Fibroblast of lung (primary cell): Measurements from ENCODE around the gene NBEA. TPM values are rescaled to one million over a fixed set of nuclear protein-coding genes. Genes with fewer than 3 reads are reported as not detected.
A peak's percentile ranks its signal among the peaks of the same experiment; 100 is the strongest.

Source experiments
- DNase-seq, 2 donors: peaks; one replicate each; pipeline versions ENCODE4 v3.0.0 to v3.0.0-alpha.2; 2010; ENCODE audit warnings: low read depth in 2 of 2
- H2AFZ ChIP-seq: 2 replicates; pipeline ENCODE4 v1.5.1; 2012; ENCODE audit warnings: low read length, control low read depth, inconsistent platforms
- H3K27ac ChIP-seq: 2 replicates; pipeline ENCODE4 v1.5.1; 2011; ENCODE audit warnings: low read length, control low read depth; ENCODE audit not compliant: insufficient read depth
- H3K27me3 ChIP-seq: 2 replicates; pipeline ENCODE4 v1.5.1; 2011; ENCODE audit warnings: mild to moderate bottlenecking, low read length; ENCODE audit not compliant: control insufficient read depth, insufficient read depth
- H3K36me3 ChIP-seq: 2 replicates; pipeline ENCODE4 v1.5.1; 2011; ENCODE audit warnings: low read length; ENCODE audit not compliant: control insufficient read depth, insufficient read depth
- H3K4me1 ChIP-seq: 2 replicates; pipeline ENCODE4 v1.5.1; 2011; ENCODE audit warnings: low read length; ENCODE audit not compliant: control insufficient read depth, insufficient read depth; ENCODE audit errors: extremely low read depth
- H3K4me2 ChIP-seq: 2 replicates; pipeline ENCODE4 v1.5.1; 2011; ENCODE audit warnings: low read length, control low read depth; ENCODE audit not compliant: insufficient read depth; ENCODE audit errors: extremely low read depth
- H3K4me3 ChIP-seq, 4 experiments: fragments of 200-600 bp in 1 of 4; sonication (generic) in 1 of 4; replicated peaks in 1 of 4; 2 replicates each; pipeline ENCODE4 v1.5.1; 2011 to 2016; ENCODE audit warnings: low read length in 4 of 4, low read depth in 3 of 4, mild to moderate bottlenecking in 3 of 4, control low read depth in 2 of 4, inconsistent platforms in 1 of 4, mixed read lengths in 1 of 4; ENCODE audit not compliant: insufficient read depth in 1 of 4; ENCODE audit errors: control extremely low read depth in 1 of 4
- H3K79me2 ChIP-seq: 2 replicates; pipeline ENCODE4 v1.5.1; 2012; ENCODE audit warnings: mild to moderate bottlenecking, low read length, inconsistent platforms; ENCODE audit not compliant: control insufficient read depth, insufficient read depth
- H3K9ac ChIP-seq: 2 replicates; pipeline ENCODE4 v1.5.1; 2011; ENCODE audit warnings: mild to moderate bottlenecking, low read length, control low read depth; ENCODE audit not compliant: insufficient read depth
- H3K9me3 ChIP-seq: 2 replicates; pipeline ENCODE4 v1.5.1; 2012; ENCODE audit warnings: low read depth, low read length; ENCODE audit not compliant: control insufficient read depth, insufficient read depth
- H4K20me1 ChIP-seq: 2 replicates; pipeline ENCODE4 v1.5.1; 2011; ENCODE audit warnings: low read length; ENCODE audit not compliant: control insufficient read depth, insufficient read depth; ENCODE audit errors: extremely low read depth
- EZH2 ChIP-seq: IDR thresholded peaks from 2 replicates; pipeline ENCODE4 v1.5.1; 2012; ENCODE audit warnings: low read length, control low read depth, mild to moderate bottlenecking; ENCODE audit errors: missing control alignments
- polyA plus RNA-seq, 2 donors: library from polyadenylated mRNA; depleted of rRNA in 1 of 2; stranded (reverse) in 1 of 2; unstranded in 1 of 2; fragments of >200 nt; gene quantifications; 2 replicates each; pipeline ENCODE4 v1.2.1, GENCODE V29; 2011 to 2012; ENCODE audit warnings: missing spikeins in 1 of 2
- total RNA-seq: library from RNA; depleted of rRNA; stranded (reverse); fragments of >200 nt; gene quantifications from 2 replicates; pipeline ENCODE4 v1.2.1, GENCODE V29; 2014
- TF ChIP-seq, protein P1 (sequence below), 2 donors: IDR thresholded peaks in 1 of 2; conservative IDR thresholded peaks in 1 of 2; 1 replicate in 1 of 2; 2 replicates in 1 of 2; pipeline ENCODE4 v1.5.1; 2011 to 2012; ENCODE audit warnings: low read length in 2 of 2, control low read depth in 1 of 2, inconsistent platforms in 1 of 2, low read depth in 1 of 2, mild to moderate bottlenecking in 1 of 2

Gene NBEA
- total and polyA plus RNA-seq, 2 donors (not counting 1 experiment from before 2014, with no cell fraction given), result 3.6 to 7.8 TPM

DNA sequence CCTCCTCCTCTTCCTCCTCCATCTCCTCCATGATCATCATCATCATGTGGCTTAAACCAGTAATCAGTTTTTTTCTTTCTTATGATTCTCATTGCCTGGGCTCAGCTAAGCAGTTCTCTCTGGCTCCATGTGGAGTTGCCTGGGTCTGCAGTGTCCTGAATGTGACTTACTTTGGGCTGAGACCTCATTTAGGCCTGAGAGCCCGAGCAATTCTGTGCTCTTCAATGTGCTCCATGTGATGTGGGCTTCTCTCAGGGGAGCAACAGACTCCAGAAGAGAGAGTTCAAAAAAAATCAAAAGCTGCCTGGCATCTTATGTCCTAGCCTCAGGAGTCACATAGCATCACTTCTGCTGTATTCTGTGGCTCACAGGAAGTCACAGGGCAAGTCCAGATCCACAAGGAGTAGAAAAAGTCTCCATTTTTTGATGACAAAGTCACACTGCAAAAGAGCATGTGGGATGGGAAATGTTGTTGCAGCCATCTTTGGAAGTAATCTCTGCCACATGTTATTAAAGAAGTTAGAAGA, 405.7 kb downstream of the NBEA start:
- Histone ChIP-seq H3K27ac (no peak overlapping the region), H3K27me3 (no peaks in the 10 kb centered on the region), H2AFZ (no peak overlapping the region), H3K4me3 (no peak overlapping the region), H3K9ac (no peak overlapping the region), H4K20me1 (no peaks in the 10 kb centered on the region), H3K79me2 (no peaks in the 10 kb centered on the region), H3K36me3 (no peaks in the 10 kb centered on the region), H3K9me3 (no peaks in the 10 kb centered on the region), H3K4me1 (no peaks in the 10 kb centered on the region), H3K4me2 (no peak overlapping the region)
- TF ChIP-seq, protein P1, sequence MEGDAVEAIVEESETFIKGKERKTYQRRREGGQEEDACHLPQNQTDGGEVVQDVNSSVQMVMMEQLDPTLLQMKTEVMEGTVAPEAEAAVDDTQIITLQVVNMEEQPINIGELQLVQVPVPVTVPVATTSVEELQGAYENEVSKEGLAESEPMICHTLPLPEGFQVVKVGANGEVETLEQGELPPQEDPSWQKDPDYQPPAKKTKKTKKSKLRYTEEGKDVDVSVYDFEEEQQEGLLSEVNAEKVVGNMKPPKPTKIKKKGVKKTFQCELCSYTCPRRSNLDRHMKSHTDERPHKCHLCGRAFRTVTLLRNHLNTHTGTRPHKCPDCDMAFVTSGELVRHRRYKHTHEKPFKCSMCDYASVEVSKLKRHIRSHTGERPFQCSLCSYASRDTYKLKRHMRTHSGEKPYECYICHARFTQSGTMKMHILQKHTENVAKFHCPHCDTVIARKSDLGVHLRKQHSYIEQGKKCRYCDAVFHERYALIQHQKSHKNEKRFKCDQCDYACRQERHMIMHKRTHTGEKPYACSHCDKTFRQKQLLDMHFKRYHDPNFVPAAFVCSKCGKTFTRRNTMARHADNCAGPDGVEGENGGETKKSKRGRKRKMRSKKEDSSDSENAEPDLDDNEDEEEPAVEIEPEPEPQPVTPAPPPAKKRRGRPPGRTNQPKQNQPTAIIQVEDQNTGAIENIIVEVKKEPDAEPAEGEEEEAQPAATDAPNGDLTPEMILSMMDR (conservative IDR thresholded peaks at IDR 0.05 in 1 of 2, IDR thresholded peaks at IDR 0.05 in 1 of 2; ENCODE audit: low read depth in 1 of 2, low read length in 2 of 2), result no peak
- no peak for TF ChIP-seq EZH2
- no peak for DNase-seq

DNA sequence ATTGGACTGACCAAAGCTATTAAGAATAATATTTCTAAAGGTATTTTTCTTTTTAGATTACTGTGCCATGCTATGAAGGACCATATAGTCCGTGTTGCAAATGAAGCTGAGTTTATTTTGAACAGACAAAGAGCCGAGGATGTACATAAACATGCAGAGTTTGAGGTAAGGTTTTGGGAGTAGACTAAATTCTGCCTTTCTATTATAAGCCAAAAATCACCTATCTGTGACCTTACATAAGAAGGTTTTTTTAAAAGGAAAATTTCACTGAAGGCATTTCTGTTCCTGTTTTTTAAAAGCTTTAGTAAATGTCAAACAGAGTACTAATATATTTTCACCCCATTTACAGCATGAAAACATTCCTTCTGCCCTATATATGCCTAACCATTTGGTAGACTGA, 407.0 kb downstream of the NBEA start:
- Histone ChIP-seq H3K9me3 (no peaks in the 10 kb centered on the region), H3K36me3 (no peaks in the 10 kb centered on the region), H3K4me3 (no peak overlapping the region), H2AFZ (no peak overlapping the region), H3K4me1 (no peaks in the 10 kb centered on the region), H3K79me2 (no peaks in the 10 kb centered on the region), H3K9ac (no peak overlapping the region), H4K20me1 (no peaks in the 10 kb centered on the region), H3K4me2 (no peak overlapping the region), H3K27ac (no peak overlapping the region), H3K27me3 (no peaks in the 10 kb centered on the region)
- no peak for TF ChIP-seq EZH2
- TF ChIP-seq, protein P1 (conservative IDR thresholded peaks at IDR 0.05 in 1 of 2, IDR thresholded peaks at IDR 0.05 in 1 of 2; ENCODE audit: low read depth in 1 of 2, low read length in 2 of 2), result no peak
- no peak for DNase-seq

DNA sequence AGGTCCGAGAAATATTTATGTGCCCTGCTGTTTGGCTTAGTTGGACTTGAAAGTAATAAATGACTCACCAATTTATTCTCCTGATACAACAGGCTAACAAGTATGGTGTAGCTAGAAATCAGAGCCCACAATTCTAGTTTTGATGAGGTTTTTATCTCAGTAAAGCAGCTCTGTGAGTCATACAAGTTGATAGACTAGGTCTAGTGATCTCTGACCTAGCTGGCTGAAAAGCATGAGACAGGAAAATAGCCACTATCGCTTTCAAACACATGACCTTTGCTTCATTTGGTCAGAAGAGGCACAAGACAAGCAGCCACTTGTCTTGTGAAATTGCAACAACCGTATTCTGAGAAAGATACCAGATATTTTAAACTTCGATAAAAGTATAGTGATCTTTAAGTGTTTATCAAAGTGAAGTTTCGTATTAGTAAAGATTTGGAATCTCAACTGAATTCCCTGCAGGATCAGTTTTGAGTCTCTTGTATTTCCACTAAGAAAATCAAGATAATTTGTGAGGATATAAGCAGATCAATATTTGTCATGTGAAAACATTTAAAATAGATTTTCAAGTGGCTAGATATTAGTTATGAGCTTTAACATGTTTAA, 407.7 kb downstream of the NBEA start:
- Histone ChIP-seq H3K4me3 (no peak overlapping the region), H3K9ac (no peak overlapping the region), H3K4me1 (no peaks in the 10 kb centered on the region), H3K36me3 (no peaks in the 10 kb centered on the region), H2AFZ (no peak overlapping the region), H4K20me1 (no peaks in the 10 kb centered on the region), H3K79me2 (no peaks in the 10 kb centered on the region), H3K4me2 (no peak overlapping the region), H3K27me3 (no peaks in the 10 kb centered on the region), H3K9me3 (no peaks in the 10 kb centered on the region), H3K27ac (no peak overlapping the region)
- DNase-seq, result peak; percentile 4 to 19
- TF ChIP-seq, protein P1 (conservative IDR thresholded peaks at IDR 0.05 in 1 of 2, IDR thresholded peaks at IDR 0.05 in 1 of 2; ENCODE audit: low read depth in 1 of 2, low read length in 2 of 2), result no peak
- no peak for TF ChIP-seq EZH2
